Stimulated activated CD8-positive, alpha-beta memory T cell treated with anti-CD3 and anti-CD28 coated beads, Interleukin-4, amount 100 ng/mL, for 4 hours (primary cell): Measurements from ENCODE around the gene SHANK2.

Source experiments
- DNase-seq, 2 donors: peaks; one replicate each; pipeline ENCODE4 v3.0.0-alpha.2; 2020; ENCODE audit warnings: low read depth in 2 of 2, low spot score in 1 of 2

The SHANK2 gene

GRCh38 chr11:71269603-71270511 is 17.5 kb upstream of the SHANK2 start:
- no peak for DNase-seq

- no peak for DNase-seq
Observed at GRCh38 chr11:71268706-71269321, 16.4 kb upstream of the SHANK2 start.

- DNase-seq, result no peak
Observed at GRCh38 chr11:71267807-71268421, 15.5 kb upstream of the SHANK2 start.

GRCh38 chr11:71266114-71266833 is 13.9 kb upstream of the SHANK2 start:
- DNase-seq, result no peak

GRCh38 chr11:71265559-71266092 is 13.2 kb upstream of the SHANK2 start:
- DNase-seq, result no peak

- no peak for DNase-seq
Observed at GRCh38 chr11:71263386-71263785, 11.0 kb upstream of the SHANK2 start.

GRCh38 chr11:71255800-71256479 is 3.6 kb upstream of the SHANK2 start:
- DNase-seq, result no peak

- no peak for DNase-seq
Observed at GRCh38 chr11:71255323-71255722, 2.9 kb upstream of the SHANK2 start.

GRCh38 chr11:71253794-71254193 is 1.4 kb upstream of the SHANK2 start:
- DNase-seq, result no peak

- no peak for DNase-seq
Observed at GRCh38 chr11:71252770-71253730, 673 bp upstream of the SHANK2 start.

- no peak for DNase-seq
Observed at GRCh38 chr11:71251761-71252268, 562 bp downstream of the SHANK2 start.

GRCh38 chr11:71251151-71251721 is 1.1 kb downstream of the SHANK2 start:
- no peak for DNase-seq

- no peak for DNase-seq
Observed at GRCh38 chr11:71250523-71251150, 1.7 kb downstream of the SHANK2 start.

GRCh38 chr11:71249301-71249700 is 3.1 kb downstream of the SHANK2 start:
- no peak for DNase-seq

- no peak for DNase-seq
Observed at GRCh38 chr11:71248656-71249055, 3.7 kb downstream of the SHANK2 start.

GRCh38 chr11:71248251-71248570 is 4.2 kb downstream of the SHANK2 start:
- no peak for DNase-seq

GRCh38 chr11:71247551-71248250 is 4.7 kb downstream of the SHANK2 start:
- no peak for DNase-seq

GRCh38 chr11:71246559-71246958 is 5.8 kb downstream of the SHANK2 start:
- DNase-seq, result no peak
